ENCODE results near the gene EPHA4.

Gene EPHA4

DNA sequence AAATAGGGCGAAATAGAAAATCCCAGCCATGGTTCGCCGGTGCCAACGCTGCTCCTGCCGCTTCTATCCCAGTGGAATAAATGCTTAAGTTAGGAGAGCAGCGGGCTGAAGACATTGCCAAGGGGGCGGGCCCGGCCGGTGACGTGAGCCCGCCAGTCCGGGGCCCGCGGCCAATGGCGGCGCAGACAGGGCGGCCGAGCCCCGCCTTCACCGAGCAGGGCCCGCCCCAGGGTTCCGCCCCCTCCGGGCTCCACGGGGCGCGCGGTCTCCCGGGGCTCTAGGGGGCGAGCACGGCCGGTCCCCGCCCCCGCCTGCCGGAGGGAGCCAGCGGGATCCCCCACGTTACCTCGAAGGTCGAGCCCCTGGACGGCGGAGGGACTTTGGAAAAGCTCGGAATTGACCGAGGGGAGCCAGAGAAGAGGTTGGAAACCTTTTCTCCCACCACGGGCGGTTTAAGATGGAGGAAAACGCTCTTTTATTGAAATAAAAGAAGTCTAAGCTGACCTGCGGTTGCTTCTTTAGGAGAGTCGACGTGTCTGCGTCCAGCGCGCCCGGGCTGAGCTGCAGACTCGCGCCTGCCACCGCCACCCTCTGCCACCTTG lies at the start of gene EPHA4:
EPHA4 (minus strand) TSS at position 86 of the 602 bp plus-strand sequence; CDS start at position 30, 56 bp downstream.
- peak; percentile 63 to 75 for DNase-seq (ENCODE audit: low read depth in 2 of 2)

DNA sequence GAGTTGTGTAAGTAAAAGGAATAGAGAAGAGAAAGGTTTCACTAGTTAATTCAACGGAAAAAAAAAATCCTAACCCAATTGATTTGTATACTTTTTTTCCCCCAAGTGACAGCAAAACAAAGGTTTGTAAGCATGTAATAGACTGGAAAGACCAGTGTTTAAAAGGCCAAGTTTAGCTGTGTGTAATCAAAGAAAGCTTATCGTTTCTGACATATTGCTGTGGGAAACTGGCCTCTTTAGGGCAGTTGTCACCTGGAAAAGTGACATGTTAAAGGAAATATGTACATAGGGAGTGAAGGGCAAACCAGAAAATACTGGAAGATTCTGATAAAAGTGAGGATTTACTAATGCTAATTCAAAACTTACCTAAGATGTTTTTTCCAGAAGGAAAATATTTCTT lies 45.9 kb upstream of the EPHA4 start:
- no peak for DNase-seq (ENCODE audit: low read depth in 2 of 2)

DNA sequence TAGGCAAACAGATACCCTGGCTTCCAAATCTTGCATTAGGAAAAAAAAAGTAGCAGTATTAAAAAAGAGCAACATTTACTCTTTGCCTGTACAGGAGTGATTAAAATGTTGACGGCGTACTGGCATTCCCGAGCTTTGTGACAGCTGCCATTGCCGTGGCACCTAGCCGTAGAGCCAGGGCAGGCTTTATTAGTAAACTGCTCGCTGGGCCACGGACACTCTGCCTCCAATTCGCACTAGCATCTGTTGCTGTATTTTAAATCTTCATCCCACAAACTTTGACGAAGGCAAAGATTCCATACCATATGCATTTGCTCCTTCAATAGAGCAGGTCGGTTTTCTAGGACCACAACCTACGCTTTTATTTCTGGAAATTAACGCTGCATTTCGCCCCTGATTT lies 44.5 kb upstream of the EPHA4 start:
- no peak for DNase-seq (ENCODE audit: low read depth in 2 of 2)

DNA sequence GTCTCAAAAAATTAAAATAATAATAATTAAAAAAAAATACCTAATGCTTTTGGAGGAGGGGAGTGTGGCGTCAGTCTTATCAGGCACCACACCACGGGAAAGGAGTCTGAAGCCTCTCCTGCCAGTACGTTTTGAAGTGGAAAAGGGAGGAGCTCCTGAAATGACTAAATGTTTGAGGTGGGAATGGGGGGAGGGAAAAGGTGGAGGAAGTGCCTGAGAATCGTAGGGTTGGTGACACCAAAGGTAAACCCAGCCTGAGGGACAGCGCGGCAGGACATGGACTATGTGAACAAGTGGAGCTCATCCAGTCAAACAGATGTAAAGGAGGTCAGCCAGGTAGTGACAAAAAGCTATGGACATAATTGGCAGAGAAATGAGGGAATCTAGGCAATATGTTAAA lies 42.2 kb upstream of the EPHA4 start:
- no peak for DNase-seq (ENCODE audit: low read depth in 2 of 2)

DNA sequence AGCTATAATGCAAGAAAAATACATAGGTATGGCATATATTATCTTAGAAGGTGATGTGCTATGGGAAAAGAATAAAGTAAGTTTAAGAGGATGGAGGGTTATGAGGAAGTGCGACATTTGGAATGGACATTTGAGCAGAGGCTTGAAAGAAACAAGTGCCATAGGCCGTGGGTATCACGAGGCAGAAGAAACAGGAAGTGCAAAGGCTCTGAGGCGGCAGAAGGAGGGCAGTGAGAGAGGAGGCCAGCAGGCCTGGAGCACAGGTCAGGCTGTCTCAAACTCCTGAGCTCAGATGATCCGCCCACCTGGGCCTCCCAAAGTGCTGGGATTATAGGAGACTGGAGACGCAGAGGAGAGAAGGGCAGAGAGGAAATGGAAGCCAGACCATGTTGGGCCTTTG lies 40.7 kb upstream of the EPHA4 start:
- no peak for DNase-seq (ENCODE audit: low read depth in 2 of 2)

DNA sequence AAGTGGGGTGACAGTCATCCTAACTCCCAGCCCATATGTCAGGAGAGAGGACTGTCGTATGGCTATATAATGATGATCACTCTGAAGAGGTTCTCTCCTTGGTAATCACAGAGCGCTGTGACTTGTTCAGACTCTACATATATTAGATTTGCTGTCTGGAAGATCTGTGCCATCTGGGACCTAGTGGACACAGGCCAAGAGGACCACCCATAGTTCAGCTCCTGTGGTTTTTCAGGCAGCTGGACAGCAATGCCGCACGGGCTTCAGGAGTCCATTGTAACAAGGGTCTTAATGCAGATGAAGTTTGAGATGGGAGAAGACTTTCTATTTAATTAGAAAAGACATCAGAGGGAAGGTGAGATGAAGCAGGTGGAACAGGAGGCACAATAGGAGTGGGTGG lies 40.1 kb upstream of the EPHA4 start:
- DNase-seq (ENCODE audit: low read depth in 2 of 2) = no peak

DNA sequence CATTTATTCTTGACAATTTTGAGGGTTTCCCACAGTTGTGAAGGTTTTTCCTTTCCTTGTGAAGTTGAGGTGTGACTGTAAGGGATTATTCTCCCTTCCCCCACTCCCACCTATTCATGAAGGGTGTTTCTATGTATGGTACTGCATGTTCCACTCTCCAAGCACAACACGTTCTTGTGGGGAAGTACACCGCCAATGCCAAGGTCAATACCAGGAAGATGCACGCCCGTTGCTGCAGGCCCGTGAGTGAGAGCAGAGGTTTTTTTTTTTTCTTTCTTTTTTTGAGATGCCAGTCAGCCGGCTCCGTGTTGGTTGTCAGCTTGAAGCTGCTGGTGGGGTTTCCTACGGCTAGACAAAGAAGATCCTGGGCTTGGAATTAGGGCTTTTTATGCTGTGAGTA lies 38.6 kb upstream of the EPHA4 start:
- no peak for DNase-seq (ENCODE audit: low read depth in 2 of 2)

DNA sequence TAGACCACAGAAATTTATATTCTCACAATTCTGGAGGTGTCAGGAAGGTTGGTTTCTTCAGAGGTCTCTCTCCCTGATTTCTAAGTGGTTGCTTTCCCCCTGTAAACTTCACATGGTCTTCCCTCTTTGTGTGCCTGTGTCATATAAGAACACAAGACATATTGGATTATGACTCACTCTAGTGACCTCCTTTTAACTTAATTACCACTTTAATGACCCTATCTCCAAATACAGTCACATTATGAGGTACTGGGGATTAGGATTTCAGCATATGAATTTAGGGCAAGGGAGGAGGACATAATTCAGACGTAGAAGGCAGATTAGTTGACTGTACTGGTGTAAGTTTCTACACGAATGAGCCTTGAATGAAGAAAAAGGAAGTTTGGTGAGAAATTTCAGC lies 38.2 kb upstream of the EPHA4 start:
- no peak for DNase-seq (ENCODE audit: low read depth in 2 of 2)

DNA sequence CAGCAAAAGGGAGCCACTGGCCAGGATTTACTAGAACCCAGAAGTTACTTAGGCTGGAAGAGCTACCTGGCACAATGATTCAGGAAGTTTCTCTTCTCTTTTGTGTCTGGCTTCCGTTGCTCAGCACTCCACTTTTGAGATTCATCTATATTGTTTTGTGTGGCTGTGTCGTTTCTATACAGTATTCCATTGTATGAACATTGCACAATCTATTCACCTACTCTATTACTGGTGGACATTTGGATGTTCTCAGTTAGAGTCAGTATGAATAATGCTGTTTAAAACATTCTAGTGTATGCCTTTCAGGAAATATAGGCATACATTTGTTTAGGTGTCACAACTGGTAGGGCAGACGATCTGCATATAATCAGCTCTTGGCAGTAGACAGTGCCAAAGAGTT lies 36.3 kb upstream of the EPHA4 start:
- no peak for DNase-seq (ENCODE audit: low read depth in 2 of 2)

DNA sequence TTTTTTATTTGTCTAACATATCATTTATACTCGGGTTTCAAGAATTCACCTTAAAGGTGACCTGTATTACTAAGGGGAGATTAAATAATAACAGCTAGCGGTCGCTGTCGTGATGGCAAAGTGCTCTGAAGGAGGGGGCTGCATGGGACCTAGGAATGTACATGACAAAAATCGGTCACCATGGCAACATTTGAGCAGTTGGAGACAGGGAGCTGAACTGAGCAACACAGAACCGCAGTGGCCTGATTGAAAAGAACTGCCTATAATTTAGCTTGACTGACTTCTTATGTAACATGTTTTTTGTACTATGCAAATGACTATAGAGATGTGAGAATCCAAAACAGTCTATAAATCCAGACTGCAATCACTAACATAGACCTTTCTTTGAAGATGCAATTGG lies 34.3 kb upstream of the EPHA4 start:
- no peak for DNase-seq (ENCODE audit: low read depth in 2 of 2)

DNA sequence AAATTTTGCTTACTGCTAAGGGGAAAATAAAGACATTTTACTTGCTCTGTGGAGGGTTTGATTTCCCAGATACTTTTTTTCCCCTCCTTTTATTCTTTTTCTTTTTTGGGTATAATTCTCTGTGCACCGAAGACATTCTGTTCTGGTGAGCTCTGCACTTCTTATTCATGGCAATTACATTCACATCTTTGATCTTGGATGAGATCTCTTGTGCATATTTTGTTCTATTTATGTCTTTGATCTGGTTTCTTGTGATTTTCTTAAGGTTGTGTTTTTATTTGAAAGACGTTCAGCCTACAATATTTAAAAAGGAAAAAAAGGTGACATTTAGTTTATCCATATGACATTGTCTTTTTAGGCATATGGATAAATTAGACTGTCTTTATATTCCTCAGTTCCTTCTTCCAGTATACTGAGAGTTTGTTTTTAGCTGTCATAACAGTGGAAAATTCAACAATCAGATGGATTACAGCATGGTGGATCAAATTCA lies 33.7 kb upstream of the EPHA4 start:
- no peak for DNase-seq (ENCODE audit: low read depth in 2 of 2)

DNA sequence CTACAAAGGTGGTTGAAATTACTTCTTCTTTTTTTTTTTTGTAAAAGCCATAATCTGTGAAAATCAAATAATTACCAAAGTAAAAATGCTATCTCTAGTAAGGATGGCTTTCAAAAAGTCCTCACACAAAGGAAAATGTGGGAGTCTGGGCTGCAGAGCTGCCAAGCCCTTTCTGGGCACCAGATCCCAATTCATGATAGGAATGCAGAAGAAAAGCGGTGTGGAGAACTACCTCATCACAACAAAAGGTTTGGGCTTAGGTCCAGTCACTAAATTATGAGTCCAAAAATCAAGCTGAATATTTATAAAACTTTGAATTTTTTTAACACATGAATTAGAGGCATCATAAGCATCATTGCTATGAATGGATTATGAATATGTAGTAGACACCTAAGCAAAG lies 30.8 kb upstream of the EPHA4 start:
- DNase-seq (ENCODE audit: low read depth in 2 of 2) = no peak

DNA sequence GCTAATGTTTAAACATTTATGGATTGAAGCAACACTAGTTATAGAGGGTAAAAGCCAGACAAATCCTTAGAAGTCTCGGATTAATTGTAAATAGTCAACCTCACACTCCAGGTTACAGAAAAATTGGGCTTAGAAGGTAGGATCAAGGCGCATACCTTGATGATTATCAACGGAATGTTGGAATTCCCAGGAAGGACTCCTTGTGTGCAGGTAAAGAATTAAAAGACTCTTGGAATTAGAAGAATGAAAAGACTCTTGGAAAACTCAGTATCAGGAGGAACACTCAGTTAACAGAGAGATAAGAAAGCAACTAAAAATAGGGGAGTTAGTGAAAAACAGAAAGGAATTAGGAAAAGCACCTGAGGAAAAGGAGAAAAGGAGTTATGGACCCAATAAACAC lies 29.3 kb upstream of the EPHA4 start:
- DNase-seq (ENCODE audit: low read depth in 2 of 2) = no peak

DNA sequence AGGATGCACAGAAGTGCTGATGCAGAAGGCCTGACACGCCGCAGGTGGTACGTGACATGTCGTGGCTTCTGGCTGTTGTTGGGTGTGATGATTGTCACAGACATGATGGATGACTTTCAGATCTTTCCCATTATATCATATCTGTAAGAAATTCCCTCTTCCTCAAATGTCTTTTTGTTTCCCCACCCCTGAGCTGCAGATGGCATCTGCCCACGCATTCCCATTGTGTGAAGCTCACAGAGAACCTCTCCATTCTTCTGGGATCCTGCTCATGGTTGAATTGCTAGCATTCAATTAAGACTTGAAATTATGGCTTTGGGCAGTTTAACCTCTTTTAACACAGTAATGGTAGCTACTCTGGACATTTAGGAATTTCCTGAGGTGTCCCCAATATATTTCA lies 28.3 kb upstream of the EPHA4 start:
- DNase-seq (ENCODE audit: low read depth in 2 of 2) = no peak

DNA sequence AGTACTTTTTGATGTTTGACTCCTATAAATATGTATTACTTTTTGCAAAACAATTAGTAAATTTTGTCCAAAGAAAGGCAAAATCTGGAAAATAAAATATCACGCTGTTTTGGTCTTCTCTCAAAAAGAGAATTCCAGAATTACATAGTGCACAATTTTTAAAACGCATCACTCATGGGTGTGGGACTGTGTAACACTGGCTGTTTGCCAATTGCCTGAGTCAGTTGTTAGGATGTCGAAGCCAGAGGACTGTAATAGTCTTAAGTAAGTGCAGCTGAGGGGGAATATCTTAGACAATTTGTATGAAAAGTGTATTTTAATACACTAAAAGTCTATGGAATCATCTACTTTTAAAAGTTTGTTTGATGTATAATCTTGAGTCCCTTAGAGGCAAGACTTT lies 24.1 kb upstream of the EPHA4 start:
- DNase-seq (ENCODE audit: low read depth in 2 of 2) = no peak

DNA sequence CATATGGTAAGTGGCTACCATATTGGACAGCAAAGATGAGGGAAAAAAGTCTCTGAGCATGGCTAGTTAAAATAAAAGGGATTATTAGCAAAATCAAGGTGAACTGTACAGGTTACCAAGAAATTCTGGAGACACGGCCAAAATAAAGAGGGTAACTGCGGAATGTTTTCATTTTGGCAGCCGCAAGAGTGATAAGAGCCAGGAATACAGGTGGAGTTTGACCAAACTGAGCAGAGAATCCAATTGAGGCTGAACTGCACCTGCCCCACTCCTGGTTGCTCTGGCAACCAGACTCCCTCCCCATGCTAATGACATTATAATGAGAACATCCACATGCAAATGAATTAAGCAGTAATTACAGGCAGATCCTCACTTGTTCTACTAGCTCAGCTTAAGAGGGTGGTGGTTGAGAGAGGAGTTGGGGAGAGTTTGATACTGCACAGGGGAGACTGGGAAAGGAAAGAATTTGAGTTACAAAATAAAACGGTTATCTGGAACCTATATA lies 18.8 kb upstream of the EPHA4 start:
- DNase-seq (ENCODE audit: low read depth in 2 of 2) = no peak

DNA sequence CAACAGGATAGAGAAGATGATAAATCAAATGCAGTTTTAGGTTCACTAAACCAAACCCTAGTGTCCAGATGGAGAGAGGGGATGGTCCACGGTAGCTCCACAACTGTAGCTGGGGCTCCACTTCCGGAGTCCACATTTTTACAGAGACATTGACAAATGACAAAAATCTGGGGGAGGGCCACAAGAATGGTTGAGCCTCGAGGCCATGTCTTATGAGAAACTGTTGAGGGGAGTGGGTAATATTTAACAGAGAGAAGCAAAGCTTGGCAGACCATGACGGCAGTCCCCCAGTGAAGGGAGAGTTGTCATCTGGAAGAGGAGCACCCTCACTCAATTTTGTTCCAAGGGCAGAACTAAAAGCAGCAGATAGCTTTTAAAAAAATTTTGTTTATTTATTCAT lies 17.6 kb upstream of the EPHA4 start:
- DNase-seq (ENCODE audit: low read depth in 2 of 2) = no peak

DNA sequence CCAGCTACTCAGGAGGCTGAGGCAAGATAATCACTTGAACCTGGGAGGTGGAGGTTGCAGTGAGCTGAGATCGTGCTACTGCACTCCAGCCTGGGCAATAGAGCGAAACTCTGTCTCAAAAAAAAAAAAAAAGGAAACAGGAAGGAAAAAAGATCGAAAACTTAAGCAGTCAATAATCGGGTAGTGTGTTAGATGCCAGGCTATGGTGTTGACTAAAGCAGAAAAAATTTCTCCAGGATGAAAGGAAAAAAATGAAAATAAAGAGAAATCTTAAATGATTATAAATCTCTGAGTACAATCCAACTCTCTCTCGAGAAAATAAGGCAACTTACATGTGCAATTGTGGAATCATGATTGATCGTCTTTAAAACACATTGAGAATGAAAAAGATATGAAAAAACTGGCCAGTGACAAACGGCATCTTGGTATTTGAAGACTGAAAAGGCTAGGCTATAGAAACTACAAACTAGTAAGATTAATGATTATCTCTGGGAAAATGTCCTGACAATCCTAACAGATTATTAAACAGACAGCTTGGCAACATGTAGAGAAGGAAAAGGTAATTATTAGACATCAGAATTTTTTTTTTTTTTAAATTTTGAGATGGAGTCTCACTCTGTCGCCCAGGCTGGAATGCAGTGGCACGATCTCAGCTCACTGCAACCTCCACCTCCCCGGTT lies 16.3 kb upstream of the EPHA4 start:
- no peak for DNase-seq (ENCODE audit: low read depth in 2 of 2)

DNA sequence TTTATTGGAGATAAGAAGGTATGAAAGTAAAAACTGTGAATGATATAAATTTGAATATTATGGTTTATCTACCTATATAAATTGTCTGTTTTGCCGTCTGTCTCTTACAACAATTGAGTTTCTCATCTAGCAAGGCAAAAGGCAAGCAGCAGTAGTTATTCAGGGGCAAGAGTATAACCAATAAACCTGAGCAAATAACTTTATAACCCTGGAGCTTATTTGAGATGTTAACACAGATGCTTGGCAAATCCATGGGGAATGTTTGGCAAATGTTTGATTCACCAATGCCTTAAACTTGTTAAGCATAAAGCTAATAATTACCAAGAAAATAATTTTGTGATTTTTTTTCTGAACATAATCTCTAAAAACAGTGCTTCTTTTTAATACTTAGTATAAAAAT lies 9.9 kb upstream of the EPHA4 start:
- DNase-seq (ENCODE audit: low read depth in 2 of 2) = no peak

DNA sequence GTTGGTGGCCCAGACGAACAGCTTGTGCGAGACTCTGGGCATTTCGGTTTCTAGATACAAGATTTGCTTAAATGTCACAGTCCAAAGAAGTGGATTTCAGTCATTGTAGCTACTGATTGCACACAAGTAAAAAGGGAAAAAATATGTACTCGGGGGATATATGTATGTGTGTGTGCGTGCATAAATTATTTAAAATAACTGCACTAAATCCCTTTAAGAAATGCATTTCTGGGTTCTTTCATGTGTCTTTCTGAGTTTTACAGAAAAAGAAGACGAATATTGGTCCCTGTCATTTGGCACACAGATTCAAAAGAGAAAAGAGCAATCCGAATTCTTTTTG lies 2.1 kb upstream of the EPHA4 start:
- no peak for DNase-seq (ENCODE audit: low read depth in 2 of 2)

DNA sequence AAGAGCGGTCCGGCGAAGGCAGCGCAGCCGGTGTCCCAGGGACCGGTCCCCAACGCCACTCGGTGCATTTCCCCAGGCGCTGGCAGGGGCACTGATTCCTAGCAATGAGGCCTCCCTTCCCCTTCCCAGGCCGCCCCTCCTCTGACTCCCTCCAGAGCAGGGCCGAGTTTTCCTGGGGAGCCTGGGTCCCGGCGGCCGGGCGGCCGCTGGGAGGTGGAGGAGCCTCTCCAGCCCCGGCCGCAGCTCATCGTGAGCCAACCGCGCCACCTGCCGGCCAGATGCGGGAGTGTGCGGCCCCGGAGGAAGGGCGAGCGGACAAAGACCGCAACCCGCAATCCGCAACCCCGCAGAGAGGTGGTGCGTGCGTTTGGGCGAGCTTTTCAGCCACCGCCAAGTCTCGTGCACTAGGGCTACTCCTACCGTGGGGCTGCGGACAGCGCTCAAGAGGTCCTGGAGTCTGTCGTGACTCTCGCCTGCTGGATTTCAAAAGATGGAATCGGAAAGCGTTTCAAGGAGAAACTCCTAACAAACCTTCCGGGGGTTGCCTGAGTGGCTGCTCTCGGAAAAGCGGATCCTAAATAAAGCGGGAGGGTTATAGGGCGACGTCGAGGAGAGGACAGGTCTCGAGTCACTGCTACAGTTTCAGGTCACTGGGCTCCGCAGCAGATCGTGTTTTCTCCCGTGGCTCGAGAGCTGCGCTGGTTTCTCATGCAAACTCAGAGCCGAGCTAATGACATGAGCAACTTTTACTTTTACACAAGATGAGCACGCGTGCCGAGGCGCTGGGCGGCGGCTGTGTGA lies 1.5 kb upstream of the EPHA4 start:
- peak; percentile 47 to 76 for DNase-seq (ENCODE audit: low read depth in 2 of 2)

DNA sequence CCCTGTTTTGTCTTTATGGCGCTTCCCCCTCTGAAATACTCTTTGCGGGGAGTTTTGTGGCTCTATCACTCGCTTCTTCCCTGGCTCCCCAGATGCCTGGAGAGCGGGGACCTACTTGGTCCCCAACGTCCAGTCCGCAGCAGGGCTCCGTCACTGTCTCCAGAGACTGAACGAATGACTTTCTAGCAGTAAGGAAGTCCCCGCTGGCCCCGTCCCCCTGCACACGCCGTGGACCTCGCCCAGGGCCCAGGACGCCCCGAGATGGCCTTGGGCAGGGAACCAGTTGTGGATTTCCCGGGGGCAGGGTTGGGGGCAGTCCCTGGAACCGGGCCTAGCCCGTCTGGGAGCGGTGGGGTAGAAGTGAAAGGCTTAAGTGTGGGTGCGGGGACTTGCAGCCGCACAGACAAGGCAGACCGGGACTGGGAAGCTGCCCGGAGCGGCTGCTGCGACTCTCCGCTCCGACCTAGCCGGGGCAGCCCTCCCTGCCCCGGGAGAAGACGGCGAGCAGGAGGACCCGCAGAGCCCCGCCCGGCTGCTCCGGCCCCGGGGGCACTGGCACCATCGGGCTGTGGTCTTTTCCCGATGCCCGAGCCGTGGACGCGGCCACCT lies 821 bp upstream of the EPHA4 start:
- DNase-seq (ENCODE audit: low read depth in 2 of 2) = no peak
